GM12892 (cell line): ENCODE results near the gene ZNF41.

Experiments
- POLR2A ChIP-seq: IDR thresholded peaks from 2 replicates; pipeline ENCODE4 v1.6.1; 2011; ENCODE audit warnings: low read depth, low read length, control low read depth
- POLR2AphosphoS5 ChIP-seq: IDR thresholded peaks from 2 replicates; pipeline ENCODE4 v1.6.1; 2011; ENCODE audit warnings: low read depth, low read length, control low read depth
- TAF1 ChIP-seq: IDR thresholded peaks from 2 replicates; pipeline ENCODE4 v1.6.1; 2011; ENCODE audit warnings: low read depth, mild to moderate bottlenecking, control low read depth, low read length, borderline replicate concordance

GRCh38 chrX:47518144-47518543 is 35.1 kb upstream of the ZNF41 start:
- TF ChIP-seq POLR2AphosphoS5 (no peak), POLR2A (no peak), TAF1 (no peak)
